GM06990 (cell line): ENCODE results near the gene LHFPL2.

Experiments used
- DNase-seq: peaks from one replicate; pipeline ENCODE4 v3.0.0-alpha.2; 2011; ENCODE audit not compliant: insufficient read length; ENCODE audit errors: extremely low read depth
- H3K27me3 ChIP-seq: replicated peaks from 2 replicates; pipeline ENCODE4 v1.6.0; 2011; ENCODE audit warnings: low read length; ENCODE audit not compliant: control insufficient read depth, insufficient read depth
- H3K36me3 ChIP-seq: 2 replicates; pipeline ENCODE4 v1.5.1; 2011; ENCODE audit warnings: low read length; ENCODE audit not compliant: control insufficient read depth, insufficient read depth
- H3K4me3 ChIP-seq: replicated peaks from 2 replicates; pipeline ENCODE4 v1.5.1; 2011; ENCODE audit warnings: low read depth, mild to moderate bottlenecking, control low read depth, low read length
- TF ChIP-seq, protein P1 (sequence below): IDR thresholded peaks from 2 replicates; pipeline ENCODE4 v1.5.1; 2011; ENCODE audit warnings: low read length, control low read depth, mild to moderate bottlenecking, inconsistent platforms; ENCODE audit not compliant: insufficient read depth, poor library complexity, severe bottlenecking

LHFPL2 gene

DNA sequence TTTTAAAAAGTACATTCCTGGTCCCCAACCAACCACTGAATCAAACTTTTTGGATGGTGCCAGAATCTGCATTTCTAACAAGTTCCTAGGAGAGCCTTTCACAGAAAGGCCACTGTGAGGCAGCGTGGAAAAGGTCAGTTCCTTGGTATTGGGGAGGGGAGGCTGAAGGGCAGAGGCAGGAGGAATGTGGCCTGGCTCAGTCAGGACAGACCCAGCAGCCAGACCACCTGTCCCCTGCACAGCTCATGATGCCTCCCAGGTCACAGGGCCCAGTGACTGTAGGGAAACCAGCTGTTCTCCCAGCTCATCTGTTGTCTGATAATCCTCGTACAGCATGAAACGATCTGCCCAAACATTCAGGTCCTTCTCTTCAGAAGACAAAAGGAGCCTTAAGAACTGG, 132.9 kb downstream of the LHFPL2 start:
- Histone ChIP-seq H3K27me3 (no peaks in the 10 kb centered on the region), H3K4me3 (no peak overlapping the region), H3K36me3 (no peaks in the 10 kb centered on the region; the same call in 1 of the 2 replicates)
- DNase-seq = no peak
- TF ChIP-seq, protein P1, sequence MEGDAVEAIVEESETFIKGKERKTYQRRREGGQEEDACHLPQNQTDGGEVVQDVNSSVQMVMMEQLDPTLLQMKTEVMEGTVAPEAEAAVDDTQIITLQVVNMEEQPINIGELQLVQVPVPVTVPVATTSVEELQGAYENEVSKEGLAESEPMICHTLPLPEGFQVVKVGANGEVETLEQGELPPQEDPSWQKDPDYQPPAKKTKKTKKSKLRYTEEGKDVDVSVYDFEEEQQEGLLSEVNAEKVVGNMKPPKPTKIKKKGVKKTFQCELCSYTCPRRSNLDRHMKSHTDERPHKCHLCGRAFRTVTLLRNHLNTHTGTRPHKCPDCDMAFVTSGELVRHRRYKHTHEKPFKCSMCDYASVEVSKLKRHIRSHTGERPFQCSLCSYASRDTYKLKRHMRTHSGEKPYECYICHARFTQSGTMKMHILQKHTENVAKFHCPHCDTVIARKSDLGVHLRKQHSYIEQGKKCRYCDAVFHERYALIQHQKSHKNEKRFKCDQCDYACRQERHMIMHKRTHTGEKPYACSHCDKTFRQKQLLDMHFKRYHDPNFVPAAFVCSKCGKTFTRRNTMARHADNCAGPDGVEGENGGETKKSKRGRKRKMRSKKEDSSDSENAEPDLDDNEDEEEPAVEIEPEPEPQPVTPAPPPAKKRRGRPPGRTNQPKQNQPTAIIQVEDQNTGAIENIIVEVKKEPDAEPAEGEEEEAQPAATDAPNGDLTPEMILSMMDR = no peak

DNA sequence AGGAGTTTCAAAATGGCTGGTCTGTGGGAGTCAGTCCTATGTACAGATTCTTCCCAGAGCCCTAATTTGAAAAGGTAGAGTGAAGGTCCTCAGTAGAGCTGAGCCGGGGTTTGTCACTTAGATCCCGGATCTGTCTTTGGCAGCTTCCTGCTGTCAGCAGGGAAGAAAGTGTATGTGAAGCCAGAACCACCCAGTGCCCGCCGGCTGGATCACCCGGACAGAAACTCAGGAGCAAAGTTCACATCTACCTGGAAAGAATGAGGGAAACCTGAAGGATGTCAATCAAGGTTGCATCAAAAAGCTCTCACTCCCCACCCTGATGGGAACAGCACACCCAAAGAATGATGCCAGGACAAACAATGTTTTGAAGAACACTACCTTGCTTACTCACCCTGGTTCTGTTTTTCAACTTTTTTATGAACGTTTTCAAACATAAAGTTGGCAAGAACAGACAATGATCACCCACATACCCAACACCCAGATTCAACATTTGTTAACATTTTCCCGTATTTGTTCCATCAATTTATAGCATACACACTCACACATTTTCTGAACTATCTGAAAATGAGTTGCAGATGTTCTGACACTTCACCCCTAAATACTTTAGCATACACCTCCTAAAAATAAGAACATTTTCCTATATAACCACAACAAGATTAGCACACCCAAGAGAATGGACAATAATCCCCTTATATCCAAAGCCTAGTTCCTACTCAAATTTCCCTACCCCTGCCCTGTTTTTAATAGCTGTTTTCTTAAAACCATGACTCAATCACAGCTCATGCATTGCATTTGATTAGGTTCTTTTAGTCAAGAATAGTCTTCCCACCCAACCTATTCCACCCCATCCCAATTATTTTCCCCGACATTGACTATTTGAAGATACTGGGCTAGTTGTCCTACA, 133.9 kb downstream of the LHFPL2 start:
- Histone ChIP-seq H3K36me3 (no peaks in the 10 kb centered on the region; the same call in 1 of the 2 replicates), H3K27me3 (no peaks in the 10 kb centered on the region), H3K4me3 (no peak overlapping the region)
- TF ChIP-seq, protein P1 = no peak
- DNase-seq = no peak

DNA sequence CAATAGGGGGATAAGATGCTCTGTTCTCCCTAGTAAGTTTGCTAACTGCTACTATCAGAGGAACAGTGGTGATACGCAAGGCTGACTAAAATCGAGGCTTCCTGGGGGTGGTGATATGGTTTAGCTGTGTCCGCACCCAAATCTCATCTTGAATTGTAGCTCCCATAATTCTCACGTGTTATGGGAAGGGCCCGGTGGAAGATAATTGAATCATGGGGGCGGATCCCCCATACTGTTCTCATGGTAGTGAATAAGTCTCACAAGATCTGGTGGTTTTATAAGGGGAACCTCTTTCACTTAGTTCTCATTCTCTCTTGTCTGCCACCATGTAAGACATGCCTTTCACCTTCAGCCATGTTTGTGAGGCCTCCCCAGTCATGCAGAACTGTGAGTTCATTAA, 135.1 kb downstream of the LHFPL2 start:
- no peak for DNase-seq
- TF ChIP-seq, protein P1 = no peak
- no peaks in the 10 kb centered on the region for H3K27me3 ChIP-seq
- H3K36me3 ChIP-seq = peaks cover 1% of the 10 kb centered on the region; the same call in 1 of the 2 replicates
- no peak overlapping the region for H3K4me3 ChIP-seq

DNA sequence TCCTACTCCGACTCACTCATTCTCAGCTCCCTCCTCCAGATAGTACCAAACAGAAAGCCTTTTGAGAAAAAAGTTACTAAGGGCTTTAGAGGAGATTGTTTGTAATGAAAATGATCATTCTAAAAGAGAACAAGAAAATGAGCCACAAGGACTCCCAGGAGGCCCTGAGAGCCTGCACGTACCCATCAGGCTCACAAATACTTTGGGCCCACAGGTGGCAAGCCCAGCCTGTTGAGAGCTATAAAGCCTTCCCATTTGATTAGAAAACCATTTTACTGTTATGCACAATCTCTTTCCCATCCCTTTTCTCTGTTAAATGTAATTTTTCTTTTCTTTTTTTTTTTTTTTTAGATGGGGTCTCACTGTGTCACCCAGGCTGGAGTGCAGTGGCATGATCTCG, 136.1 kb downstream of the LHFPL2 start:
- no peak for DNase-seq
- TF ChIP-seq, protein P1 = no peak
- Histone ChIP-seq H3K27me3 (no peaks in the 10 kb centered on the region), H3K36me3 (peaks cover 1% of the 10 kb centered on the region; the same call in 1 of the 2 replicates), H3K4me3 (no peak overlapping the region)

DNA sequence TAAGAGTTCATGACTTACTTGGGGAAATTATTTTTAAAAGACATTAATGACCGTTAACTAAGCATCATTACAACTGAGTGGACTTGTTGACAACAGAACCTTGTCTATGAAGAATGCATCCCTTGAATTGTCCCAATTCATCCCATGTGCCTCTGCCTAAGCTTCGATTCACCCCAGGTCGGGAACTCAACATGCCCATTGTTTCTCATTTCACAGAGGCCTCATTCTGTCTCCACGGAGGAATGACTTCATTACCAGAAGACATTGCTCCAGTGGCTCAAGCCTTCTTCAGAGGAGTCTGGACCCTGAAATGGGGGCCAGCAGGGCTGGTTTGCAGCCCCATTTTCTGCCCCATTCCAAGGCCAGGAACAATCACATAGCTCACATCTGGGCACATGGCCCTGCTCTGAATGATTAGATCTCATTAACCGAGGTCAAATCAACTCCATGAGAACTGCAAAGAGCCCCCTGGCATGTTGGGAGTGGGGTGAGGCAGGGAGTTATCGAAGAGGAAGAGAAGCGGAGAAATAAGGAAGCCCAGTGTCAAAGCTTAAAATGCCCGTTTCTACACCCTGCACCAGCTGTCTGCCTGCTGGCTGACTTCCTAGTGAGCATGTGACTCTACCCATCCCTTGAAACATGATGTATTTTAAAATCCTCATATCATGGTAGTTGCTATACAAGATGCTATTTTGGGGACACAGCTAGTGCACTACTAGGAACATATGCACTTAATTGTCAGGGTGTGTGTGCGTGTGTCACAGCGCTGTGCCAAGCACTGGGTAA, 137.3 kb downstream of the LHFPL2 start:
- TF ChIP-seq, protein P1 = no peak
- H3K36me3 ChIP-seq = peaks cover 1% of the 10 kb centered on the region; the same call in 1 of the 2 replicates
- no peak for DNase-seq
- H3K4me3 ChIP-seq = no peak overlapping the region
- no peaks in the 10 kb centered on the region for H3K27me3 ChIP-seq
